NCI-H774 (cell line): ENCODE data around the gene UNC5B.

Source experiments
- DNase-seq: peaks from one replicate; lab custom pipeline; 2025; lab: John Stamatoyannopoulos, UW

Gene UNC5B

GRCh38 chr10:71319800-71320392, 107.5 kb downstream of the UNC5B start:
- DNase-seq = no peak

DNA sequence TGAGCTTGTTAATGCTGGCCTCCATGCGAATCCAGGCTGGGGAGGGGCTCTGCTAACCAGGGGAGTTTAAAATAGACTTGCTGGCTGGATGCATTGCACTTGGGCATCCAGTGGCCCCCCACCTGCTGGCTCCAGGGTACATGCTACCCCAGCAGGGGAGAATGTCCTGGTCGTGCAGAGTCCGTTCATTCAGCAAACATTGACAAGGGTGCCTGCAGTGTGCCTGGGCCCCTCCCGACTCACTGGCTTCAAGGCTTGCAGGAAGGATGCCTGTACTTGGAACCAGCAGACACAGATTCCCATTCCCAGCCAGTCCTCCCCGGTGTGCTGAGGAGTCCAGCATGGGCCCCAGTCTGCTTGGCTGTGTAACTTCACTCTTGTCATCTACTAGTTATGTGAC, 108.2 kb downstream of the UNC5B start:
- DNase-seq = no peak

- DNase-seq = no peak
Measured at GRCh38 chr10:71321386-71321785, 109.0 kb downstream of the UNC5B start.

DNA sequence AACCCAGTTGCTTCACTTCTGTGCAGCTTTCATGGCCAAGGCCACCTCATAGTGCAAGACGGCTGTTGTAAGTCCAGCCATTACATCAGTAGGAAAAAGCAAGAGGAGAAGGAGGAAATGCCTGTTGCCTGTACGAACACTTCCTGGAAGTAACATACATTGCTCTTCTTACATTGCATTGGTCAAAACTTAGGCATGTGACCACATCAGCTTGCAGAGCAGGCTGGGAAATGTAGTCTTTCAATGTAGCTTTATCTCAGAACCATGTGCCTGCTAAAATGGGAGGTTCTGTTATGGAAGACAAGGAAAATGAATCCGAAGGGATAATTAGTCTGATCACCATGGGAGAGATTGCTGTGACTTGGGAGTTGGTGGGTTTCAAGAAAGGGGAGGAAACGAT, 111.0 kb downstream of the UNC5B start:
- DNase-seq = no peak

DNA sequence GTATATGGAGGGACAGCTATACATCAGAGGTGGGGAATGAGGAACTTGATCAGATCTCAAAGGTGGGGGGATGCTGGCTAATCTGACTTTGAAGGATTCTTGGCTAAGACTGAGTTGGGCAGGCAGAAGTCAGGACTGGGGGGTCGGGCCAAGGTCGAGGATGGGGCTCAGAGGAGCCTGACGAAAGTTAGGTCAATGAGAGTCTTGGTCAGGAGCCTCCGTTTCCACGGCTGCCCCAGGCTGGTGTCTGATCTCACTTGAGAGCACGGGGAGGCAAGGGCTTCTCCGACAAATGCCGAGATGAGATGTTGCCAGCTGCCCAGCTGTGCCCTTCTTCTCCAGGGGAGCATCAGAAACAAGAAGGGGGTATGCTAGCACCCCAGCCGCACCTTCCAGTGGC, 112.4 kb downstream of the UNC5B start:
- DNase-seq = no peak

- DNase-seq = no peak
Measured at GRCh38 chr10:71325267-71325666, 112.9 kb downstream of the UNC5B start.

DNA sequence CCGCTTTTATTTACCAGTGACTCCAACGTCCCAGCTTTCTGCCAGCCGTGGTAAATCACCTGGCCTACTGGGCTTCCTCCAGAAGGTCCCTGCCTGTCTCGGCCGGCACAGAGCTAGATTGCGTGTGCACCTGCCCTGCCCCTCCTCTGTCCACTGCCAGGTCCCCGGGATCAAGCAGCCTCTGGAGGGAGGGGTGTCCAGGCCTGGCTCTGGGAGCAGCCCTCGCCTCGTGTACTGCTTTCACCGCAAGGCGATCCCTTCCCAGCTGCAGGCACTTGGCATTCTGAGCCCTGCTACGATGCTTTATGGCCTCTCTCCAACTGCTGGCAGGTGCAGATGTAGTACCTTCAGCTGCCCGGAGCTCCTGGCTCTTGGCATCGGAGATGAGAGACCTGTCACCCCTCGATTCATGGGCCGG, 114.1 kb downstream of the UNC5B start:
- peak; percentile 85 for DNase-seq

DNA sequence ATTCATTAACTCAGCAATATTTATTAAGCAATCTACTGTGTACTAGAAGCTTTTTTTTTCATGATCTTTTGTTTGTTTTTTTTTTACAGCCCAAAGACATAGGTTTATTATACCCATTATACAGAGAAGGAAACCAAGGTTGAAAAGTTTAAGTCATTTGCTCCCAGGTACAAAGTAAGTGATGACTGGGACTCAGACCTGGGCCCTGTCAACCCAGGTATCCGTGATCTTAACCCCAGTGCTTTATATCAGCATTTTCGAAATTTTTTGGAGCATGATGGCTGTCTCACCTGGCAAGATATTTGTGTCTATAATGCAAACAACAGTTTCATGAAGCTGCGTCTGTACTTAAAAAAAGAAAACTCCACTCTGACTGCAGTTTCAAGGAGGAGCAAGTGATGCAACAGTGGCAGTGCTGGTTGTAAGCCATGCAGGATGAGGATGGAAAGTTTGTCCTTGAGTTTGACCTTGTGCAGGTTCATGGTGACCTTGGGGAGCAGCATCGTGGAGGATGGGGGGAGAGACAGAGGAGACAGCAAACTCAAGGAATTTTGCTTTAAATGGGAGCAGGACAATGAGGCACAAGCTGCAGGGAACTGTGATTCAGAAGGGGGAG, 118.5 kb downstream of the UNC5B start:
- no peak for DNase-seq

DNA sequence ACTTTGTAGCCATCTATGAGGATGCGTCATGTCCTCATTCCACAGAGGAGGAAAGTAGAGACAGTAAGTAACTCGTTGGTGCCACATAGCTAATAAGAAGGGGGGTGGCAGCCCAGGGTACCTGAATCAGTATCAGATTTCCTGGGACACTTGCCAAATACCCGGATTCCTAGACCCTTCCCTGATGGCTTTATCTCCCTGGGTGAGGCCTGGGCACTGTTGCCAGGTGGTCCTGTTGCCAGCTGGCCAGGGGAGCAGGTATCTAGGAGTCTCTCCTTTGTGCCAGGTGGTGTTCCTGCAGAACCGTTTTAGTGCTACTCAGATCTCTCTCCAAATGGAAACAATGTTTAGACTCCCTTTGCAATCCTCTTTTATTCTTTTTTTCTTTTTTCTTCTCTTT, 119.4 kb downstream of the UNC5B start:
- no peak for DNase-seq

GRCh38 chr10:71332466-71332865, 120.1 kb downstream of the UNC5B start:
- DNase-seq = no peak

DNA sequence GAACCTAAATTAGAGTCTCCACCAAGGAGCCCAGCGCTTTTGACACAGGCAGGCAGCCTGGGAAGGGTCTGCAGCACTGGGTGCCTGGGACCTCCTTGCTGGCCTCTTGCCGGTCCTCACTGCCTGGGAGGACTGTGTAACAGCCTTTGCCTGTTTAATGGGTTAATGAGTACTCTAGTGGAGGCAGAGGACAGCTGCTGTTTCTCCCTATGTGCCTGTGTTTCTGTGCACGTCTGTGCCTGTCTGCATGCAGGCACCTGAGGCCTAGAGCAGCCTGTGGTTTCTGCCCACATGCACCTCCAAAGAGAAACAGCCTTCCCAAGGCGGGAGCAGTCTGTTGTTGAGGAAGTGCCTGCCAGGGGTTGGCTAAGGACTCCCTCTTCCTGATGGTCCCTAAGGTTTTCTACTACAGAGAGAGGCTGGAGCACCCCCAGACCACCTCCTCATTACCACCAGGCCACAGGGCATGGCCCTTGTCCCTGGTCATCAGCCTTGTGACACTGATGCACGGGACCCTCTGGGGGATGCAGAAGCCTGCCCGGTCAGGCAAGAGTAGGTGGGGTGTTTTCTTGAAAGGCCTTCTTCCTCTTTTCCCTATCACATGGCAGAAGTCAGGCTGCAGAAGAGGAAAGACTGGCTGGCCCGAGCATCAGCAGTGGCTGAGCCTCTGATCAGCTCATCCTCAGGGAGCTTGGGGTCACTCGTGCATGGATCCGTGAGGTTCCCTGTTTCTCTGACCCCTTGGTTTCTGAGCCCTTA, 120.9 kb downstream of the UNC5B start:
- DNase-seq = no peak

DNA sequence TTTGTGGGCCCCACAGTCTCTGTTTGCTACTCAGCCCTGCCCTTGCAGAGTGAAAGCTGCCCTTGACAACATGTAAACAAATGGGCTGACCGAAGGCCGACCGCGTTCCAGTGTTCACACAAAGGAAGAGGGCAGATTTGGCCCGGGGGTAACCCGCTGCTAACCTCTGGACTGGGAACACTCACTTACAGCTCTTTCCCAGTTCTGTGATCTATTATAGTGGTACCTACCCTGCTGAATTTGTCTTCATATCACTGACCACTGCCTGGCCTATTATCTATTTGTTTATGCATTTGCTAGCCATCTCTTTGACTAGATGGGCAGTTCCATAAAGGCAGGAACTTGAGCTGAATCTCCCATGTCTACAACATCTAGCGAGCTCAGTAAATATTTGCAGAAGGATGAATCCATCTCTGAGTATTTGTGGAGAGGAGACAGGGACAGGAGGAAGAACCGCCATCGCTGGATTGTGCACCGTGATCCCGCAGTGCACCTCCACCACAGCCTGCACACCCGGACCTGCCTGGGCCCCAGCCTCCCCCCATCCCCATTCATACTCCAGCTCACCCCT, 121.9 kb downstream of the UNC5B start:
- no peak for DNase-seq

GRCh38 chr10:71335173-71335708, 122.9 kb downstream of the UNC5B start:
- no peak for DNase-seq

GRCh38 chr10:71336632-71337031, 124.3 kb downstream of the UNC5B start:
- no peak for DNase-seq

GRCh38 chr10:71337219-71337701, 124.9 kb downstream of the UNC5B start:
- DNase-seq = no peak

GRCh38 chr10:71338728-71339495, 126.5 kb downstream of the UNC5B start:
- no peak for DNase-seq

GRCh38 chr10:71339796-71340589, 127.6 kb downstream of the UNC5B start:
- DNase-seq = no peak

GRCh38 chr10:71342573-71343391, 130.4 kb downstream of the UNC5B start:
- no peak for DNase-seq

GRCh38 chr10:71343392-71343773, 131.0 kb downstream of the UNC5B start:
- no peak for DNase-seq
